Nephron progenitor cell (in vitro differentiated cells): Measurements from ENCODE around the gene JSRP1.

Source experiments
- DNase-seq: peaks from one replicate; pipeline ENCODE4 v3.0.0; 2021
- H3K27ac Mint-ChIP-seq: 2 replicates; pipeline ENCODE4 v1.8.0; 2021; ENCODE audit warnings: mild to moderate bottlenecking, moderate library complexity, mixed read lengths
- H3K27me3 Mint-ChIP-seq: 2 replicates; pipeline ENCODE4 v1.8.0; 2021; ENCODE audit warnings: mild to moderate bottlenecking, low read depth, mixed read lengths; ENCODE audit not compliant: poor library complexity
- H3K36me3 Mint-ChIP-seq: 2 replicates; pipeline ENCODE4 v1.8.0; 2021; ENCODE audit warnings: low read depth, mixed read lengths
- H3K4me1 Mint-ChIP-seq: 2 replicates; pipeline ENCODE4 v1.8.0; 2021; ENCODE audit warnings: mixed read lengths
- H3K4me3 Mint-ChIP-seq: 2 replicates; pipeline ENCODE4 v1.8.0; 2021; ENCODE audit warnings: mild to moderate bottlenecking, moderate library complexity, mixed read lengths
- H3K9me3 Mint-ChIP-seq: 2 replicates; pipeline ENCODE4 v1.8.0; 2021; ENCODE audit warnings: mild to moderate bottlenecking, moderate library complexity, mixed read lengths
- TF ChIP-seq, protein P1 (sequence below): fragments of 200-600 bp; sonication (generic); IDR thresholded peaks from 2 replicates; pipeline ENCODE4 v1.5.0; 2021; ENCODE audit warnings: antibody characterized with exemption

Gene JSRP1

DNA sequence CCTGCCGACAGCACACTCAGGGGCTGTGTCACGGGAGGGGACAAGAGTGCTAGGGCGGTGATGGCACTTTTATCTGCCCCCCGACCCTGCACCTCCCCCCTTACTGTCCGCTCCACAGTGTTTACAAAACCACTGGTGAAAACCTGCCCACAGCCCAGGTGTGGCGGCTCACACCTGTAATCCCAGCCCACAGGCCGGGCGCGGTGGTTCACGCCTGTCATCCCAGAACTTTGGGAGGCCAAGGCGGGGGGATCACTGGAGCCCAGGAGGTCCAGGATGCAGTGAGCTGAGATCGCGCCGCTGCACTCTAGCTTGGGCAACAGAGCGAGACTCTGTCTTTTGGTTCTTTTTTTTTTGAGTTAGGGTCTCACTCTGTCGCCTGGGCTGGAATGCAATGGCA is 39.9 kb upstream of the JSRP1 start:
- Mint-ChIP-seq H3K27ac (no peak overlapping the region), H3K27me3 (peaks cover 61% of the 10 kb centered on the region), H3K4me1 (peaks cover 34% of the 10 kb centered on the region), H3K9me3 (no peaks in the 10 kb centered on the region), H3K36me3 (no peaks in the 10 kb centered on the region), H3K4me3 (no peak overlapping the region)
- TF ChIP-seq, protein P1, sequence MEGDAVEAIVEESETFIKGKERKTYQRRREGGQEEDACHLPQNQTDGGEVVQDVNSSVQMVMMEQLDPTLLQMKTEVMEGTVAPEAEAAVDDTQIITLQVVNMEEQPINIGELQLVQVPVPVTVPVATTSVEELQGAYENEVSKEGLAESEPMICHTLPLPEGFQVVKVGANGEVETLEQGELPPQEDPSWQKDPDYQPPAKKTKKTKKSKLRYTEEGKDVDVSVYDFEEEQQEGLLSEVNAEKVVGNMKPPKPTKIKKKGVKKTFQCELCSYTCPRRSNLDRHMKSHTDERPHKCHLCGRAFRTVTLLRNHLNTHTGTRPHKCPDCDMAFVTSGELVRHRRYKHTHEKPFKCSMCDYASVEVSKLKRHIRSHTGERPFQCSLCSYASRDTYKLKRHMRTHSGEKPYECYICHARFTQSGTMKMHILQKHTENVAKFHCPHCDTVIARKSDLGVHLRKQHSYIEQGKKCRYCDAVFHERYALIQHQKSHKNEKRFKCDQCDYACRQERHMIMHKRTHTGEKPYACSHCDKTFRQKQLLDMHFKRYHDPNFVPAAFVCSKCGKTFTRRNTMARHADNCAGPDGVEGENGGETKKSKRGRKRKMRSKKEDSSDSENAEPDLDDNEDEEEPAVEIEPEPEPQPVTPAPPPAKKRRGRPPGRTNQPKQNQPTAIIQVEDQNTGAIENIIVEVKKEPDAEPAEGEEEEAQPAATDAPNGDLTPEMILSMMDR = no peak
- no peak for DNase-seq

DNA sequence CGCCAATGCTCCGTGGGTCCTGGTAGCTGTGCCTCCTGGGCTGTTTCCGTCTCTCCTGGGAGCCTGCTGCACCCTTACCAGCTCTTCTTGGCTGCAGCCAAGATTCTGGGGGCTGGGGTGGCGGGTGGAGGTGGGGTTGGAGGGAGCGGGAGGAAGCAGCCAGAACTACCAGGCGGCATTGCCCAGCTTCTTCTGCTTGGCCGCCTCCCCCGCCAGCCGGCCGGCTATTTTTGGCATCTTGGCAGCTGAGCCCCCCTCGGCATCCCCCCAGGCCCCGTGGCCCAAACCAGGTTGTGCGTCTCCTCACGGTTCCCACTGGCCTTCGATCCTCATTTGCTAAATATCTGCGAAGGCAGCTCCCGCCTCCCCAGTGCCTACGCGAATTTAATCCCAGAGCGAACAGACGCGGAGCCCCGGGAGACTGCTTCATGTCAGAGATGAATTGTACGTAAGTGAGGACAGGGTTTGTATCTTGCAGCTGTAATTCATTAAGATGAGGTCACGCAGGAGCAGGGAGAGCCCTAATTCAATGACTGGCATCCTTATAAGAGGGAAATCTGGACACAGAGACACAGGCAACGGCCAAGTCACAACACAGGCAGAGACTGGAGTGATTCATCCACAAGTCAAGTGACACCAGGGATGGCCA is 38.6 kb upstream of the JSRP1 start:
- peak overlapping the region; percentile 18 for H3K27ac Mint-ChIP-seq
- no peak for DNase-seq

DNA sequence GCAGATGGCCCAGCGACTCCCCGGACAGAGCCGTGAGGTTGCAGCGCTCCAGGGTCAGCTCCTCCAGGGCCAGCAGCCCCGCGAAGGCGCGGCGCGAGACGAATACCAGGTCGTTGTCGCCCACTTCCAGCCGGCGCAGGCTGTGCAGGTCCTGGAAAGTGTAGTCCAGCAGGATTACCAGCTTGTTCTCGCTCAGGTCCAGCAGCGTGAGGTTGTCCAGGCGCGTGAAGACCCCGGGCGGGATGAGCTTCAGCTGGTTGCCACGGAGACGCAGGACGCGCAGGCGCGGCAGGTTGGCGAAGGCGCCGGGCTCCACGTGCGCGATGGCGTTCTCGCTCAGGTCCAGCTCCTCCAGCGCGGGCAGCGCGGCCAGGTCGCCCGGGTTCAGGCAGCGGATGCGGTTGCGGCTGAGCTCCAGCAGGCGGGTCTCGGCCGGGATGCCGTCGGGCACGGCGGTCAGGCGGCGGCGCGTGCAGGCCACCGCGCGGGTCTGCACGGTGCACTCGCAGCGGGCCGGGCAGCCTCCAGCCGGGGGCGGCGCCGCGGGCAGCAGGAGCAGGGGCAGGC is 35.1 kb upstream of the JSRP1 start:
- Mint-ChIP-seq H3K27ac (no peak overlapping the region), H3K9me3 (no peaks in the 10 kb centered on the region), H3K4me1 (peaks cover 40% of the 10 kb centered on the region), H3K4me3 (peak overlapping the region; percentile 13), H3K27me3 (peaks cover 99% of the 10 kb centered on the region), H3K36me3 (peaks cover 4% of the 10 kb centered on the region)
- DNase-seq = peak; percentile 86
- TF ChIP-seq, protein P1 = no peak

More for the DNA sequence above, 38.6 kb upstream of the JSRP1 start:
- peaks cover 26% of the 10 kb centered on the region for H3K4me1 Mint-ChIP-seq
- peaks cover 70% of the 10 kb centered on the region for H3K27me3 Mint-ChIP-seq
- TF ChIP-seq, protein P1 = no peak
- peak overlapping the region; percentile 34 for H3K4me3 Mint-ChIP-seq
- no peaks in the 10 kb centered on the region for H3K36me3 Mint-ChIP-seq
- no peaks in the 10 kb centered on the region for H3K9me3 Mint-ChIP-seq

DNA sequence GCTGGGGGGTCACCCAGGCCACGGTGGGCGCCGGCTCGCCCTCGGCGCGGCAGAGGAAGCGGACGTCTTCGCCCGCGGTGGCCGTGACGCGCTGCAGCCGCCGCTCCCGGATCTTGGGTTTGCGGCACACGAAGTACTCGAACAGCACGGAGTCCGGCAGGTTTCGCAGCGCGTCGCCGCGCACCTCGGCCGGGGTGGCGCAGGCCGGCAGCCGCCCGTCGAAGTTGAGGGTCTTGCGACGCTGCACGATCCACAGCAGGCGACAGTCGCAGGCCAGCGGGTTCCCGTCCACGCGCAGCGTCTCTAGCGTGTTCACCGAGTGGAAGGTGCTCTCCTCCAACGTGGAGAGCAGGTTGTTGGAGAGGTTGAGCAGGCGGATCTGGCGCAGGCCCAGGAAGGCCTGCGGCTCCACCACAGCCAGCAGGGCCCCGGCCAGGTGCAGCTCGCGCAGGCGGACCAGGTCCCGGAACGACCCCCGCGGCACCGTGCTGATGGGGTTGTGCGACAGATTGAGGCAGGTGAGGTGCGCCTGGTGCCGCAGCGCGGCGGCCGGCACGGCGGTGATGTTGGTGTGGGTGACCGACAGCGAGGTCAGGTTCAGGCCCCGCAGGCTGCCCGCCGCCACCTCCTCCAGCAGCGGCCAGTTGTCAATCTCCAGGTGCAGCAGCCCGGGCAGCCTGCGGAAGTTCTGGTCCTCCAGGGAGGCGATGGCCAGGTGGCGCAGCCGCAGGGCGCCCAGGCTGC is 34.4 kb upstream of the JSRP1 start:
- Mint-ChIP-seq H3K9me3 (no peaks in the 10 kb centered on the region), H3K27ac (no peak overlapping the region), H3K36me3 (peaks cover 4% of the 10 kb centered on the region), H3K4me1 (peaks cover 37% of the 10 kb centered on the region), H3K27me3 (peaks cover 99% of the 10 kb centered on the region), H3K4me3 (peak overlapping the region; percentile 23)
- no peak for DNase-seq
- TF ChIP-seq, protein P1 = no peak

DNA sequence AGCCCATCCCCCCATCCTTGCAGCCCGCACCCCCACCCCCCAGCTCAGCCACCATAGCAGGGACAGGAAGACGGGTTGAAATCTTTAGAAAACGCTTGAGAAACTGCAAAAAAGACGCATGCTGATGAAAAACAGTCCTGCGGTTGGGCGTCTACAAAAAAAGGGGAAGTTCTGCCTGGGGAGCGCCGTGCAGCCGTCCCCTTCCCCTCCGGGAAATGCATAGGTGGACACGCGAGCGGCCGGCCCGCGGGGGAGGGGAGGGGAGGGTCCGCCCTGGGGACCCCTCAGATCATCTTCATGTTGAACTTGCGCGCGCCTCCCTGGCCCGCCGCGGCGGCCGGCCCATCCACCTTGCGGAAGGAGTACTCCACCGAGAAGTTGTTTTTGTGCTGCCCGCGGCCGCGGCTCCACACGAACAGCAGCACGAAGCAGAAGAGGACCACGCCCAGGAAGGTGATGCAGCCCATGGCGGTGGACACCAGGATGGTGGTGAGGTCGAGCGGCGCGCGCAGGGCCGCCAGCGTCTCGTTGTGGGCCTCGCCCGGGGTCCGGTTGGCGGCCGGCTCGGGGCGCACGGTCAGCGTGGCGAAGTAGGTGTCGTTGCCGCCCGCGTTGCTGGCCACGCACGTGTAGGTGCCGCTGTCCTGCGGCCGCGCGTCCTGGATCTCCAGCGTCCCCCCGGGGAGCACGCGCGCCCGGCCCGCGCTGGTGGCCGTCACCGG is 33.7 kb upstream of the JSRP1 start:
- H3K4me3 Mint-ChIP-seq = peak overlapping the region; percentile 73
- TF ChIP-seq, protein P1 = no peak
- H3K27me3 Mint-ChIP-seq = peaks cover 99% of the 10 kb centered on the region
- H3K9me3 Mint-ChIP-seq = no peaks in the 10 kb centered on the region
- peaks cover 4% of the 10 kb centered on the region for H3K36me3 Mint-ChIP-seq
- peaks cover 30% of the 10 kb centered on the region for H3K4me1 Mint-ChIP-seq
- no peak overlapping the region for H3K27ac Mint-ChIP-seq
- peak; percentile 40 for DNase-seq
